ENCODE results near the gene RNF17. TPM values are rescaled to one million over a fixed set of nuclear protein-coding genes. Genes with fewer than 3 reads are reported as not detected.

Gene RNF17
- total and polyA plus RNA-seq, 2 of the 8 experiments (the other 6 are each of a cell fraction or from before 2014, with no cell fraction given) = not detected

DNA sequence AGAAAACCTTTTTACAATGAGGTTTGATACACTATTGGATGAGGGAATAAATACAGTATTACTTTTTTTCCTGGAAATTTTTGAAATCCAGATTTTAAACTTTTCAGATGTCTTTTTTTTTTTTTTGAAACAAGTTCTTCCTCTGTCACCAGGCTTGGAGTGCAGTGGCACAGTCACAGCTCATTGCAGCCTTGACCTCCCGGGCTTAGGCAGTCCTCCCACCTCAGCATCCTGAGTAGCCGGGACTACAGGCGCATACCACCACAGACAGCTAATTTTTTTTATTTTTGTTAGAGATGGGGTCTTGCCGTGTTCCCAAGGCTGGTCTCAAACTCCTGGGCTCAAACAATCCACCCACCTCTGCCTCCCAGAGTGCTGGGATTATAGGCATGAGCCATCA lies 96.8 kb downstream of the RNF17 start:
- no peaks in the 10 kb centered on the region for H3K23me2 ChIP-seq (ENCODE audit: low read depth, low read length)

More for the DNA sequence above, 96.8 kb downstream of the RNF17 start:
- Histone ChIP-seq H2BK12ac (ENCODE audit: low read depth, low read length) (no peak overlapping the region), H3K56ac (replicated peaks; ENCODE audit: insufficient read length, low read depth, low read length) (no peak overlapping the region), H3K9me3 (ENCODE audit: insufficient read depth in 2 of 2, low read depth in 1 of 2, low read length in 1 of 2) (no peaks in the 10 kb centered on the region), H2BK120ac (replicated peaks; ENCODE audit: low read depth, low read length) (no peak overlapping the region), H3K27me3 (replicated peaks in 1 of 4; ENCODE audit: control insufficient read depth in 3 of 4, extremely low read depth in 1 of 4, insufficient read depth in 3 of 4, low read length in 3 of 4) (no peaks in the 10 kb centered on the region), H3K18ac (ENCODE audit: extremely low read depth, low read length) (no peak overlapping the region), H2BK5ac (ENCODE audit: low read depth, low read length) (no peak overlapping the region), H4K5ac (ENCODE audit: insufficient read length, low read depth, low read length) (no peak overlapping the region), H4K8ac (ENCODE audit: extremely low read depth, insufficient read depth, low read length) (no peak overlapping the region), H2BK15ac (ENCODE audit: low read length) (no peak overlapping the region), H2BK20ac (ENCODE audit: low read length) (no peak overlapping the region), H3K79me2 (ENCODE audit: control insufficient read depth in 1 of 2, insufficient read depth in 2 of 2, low read length in 2 of 2) (no peaks in the 10 kb centered on the region), H3K36me3 (ENCODE audit: control insufficient read depth in 2 of 4, insufficient read depth in 4 of 4, low read length in 3 of 4) (no peaks in the 10 kb centered on the region), H3K4me1 (replicated peaks in 1 of 4; ENCODE audit: control insufficient read depth in 3 of 4, insufficient read depth in 4 of 4, low read length in 3 of 4) (no peaks in the 10 kb centered on the region; a peak in 2 of 7 replicates), H3K79me1 (ENCODE audit: low read depth, low read length) (no peaks in the 10 kb centered on the region), H2AFZ (ENCODE audit: low read length) (no peak overlapping the region), H3K4me2 (ENCODE audit: insufficient read depth in 1 of 2, low read depth in 2 of 2, low read length in 2 of 2) (no peak overlapping the region), H3K4me3 (ENCODE audit: extremely low read depth in 1 of 4, insufficient read depth in 2 of 4, low read depth in 3 of 4, low read length in 4 of 4) (no peak overlapping the region), H2AK5ac (ENCODE audit: low read depth, low read length) (no peak overlapping the region), H3K23ac (ENCODE audit: insufficient read length) (no peak overlapping the region), H3K27ac (ENCODE audit: low read depth, low read length) (no peak overlapping the region), H4K20me1 (replicated peaks in 1 of 2; ENCODE audit: control insufficient read depth in 1 of 2, insufficient read depth in 2 of 2, low read length in 2 of 2) (no peaks in the 10 kb centered on the region), H3K4ac (replicated peaks; ENCODE audit: insufficient read length, low read depth, low read length) (no peak overlapping the region), H4K91ac (replicated peaks; ENCODE audit: insufficient read length, low read length) (no peak overlapping the region), H3K14ac (ENCODE audit: insufficient read length) (no peak overlapping the region), H3K9ac (replicated peaks in 1 of 4; ENCODE audit: extremely low read depth in 1 of 4, low read depth in 3 of 4, low read length in 3 of 4) (no peak overlapping the region)
- CTCF ChIA-PET (ENCODE audit: partially characterized antibody) = interaction anchor here (1.2 kb wide), 1 partner anchor 9 kb away, joined by 3 read pairs; no protein-coding TSS in a partner anchor
- 92% methylated on average over 4 of the region's 4 CpGs; no CpG with 5 or more reads in 1 of the 2 experiments for WGBS, 2 experiments (ENCODE audit: extremely low coverage in 1 of 2, insufficient coverage in 1 of 2, insufficient read length in 1 of 2, insufficient replicate concordance in 2 of 2, low coverage in 1 of 2, low lambda C conversion rate in 2 of 2, missing lambda C conversion rate in 1 of 2)
- DNase-seq (ENCODE audit: low read depth in 1 of 2, low spot score in 2 of 2) (no peak), FAIRE-seq (no peak)
- no peak for TF ChIP-seq CBX5 (IDR thresholded peaks at IDR 0.05; ENCODE audit: low read depth, low read length)
- no peak for TF ChIP-seq POLR2A (IDR thresholded peaks at IDR 0.05; ENCODE audit: control extremely low read depth in 1 of 2, low read depth in 2 of 2, low read length in 2 of 2)
- no peak for TF ChIP-seq GABPA (IDR thresholded peaks at IDR 0.05; ENCODE audit: borderline replicate concordance, insufficient read depth, low read length)
- TF ChIP-seq RXRA (IDR thresholded peaks at IDR 0.05; ENCODE audit: insufficient read depth, low read depth, low read length) = no peak
- no peak for TF ChIP-seq TAF1 (IDR thresholded peaks at IDR 0.05; ENCODE audit: low read depth, low read length)
- TF ChIP-seq, protein P1, sequence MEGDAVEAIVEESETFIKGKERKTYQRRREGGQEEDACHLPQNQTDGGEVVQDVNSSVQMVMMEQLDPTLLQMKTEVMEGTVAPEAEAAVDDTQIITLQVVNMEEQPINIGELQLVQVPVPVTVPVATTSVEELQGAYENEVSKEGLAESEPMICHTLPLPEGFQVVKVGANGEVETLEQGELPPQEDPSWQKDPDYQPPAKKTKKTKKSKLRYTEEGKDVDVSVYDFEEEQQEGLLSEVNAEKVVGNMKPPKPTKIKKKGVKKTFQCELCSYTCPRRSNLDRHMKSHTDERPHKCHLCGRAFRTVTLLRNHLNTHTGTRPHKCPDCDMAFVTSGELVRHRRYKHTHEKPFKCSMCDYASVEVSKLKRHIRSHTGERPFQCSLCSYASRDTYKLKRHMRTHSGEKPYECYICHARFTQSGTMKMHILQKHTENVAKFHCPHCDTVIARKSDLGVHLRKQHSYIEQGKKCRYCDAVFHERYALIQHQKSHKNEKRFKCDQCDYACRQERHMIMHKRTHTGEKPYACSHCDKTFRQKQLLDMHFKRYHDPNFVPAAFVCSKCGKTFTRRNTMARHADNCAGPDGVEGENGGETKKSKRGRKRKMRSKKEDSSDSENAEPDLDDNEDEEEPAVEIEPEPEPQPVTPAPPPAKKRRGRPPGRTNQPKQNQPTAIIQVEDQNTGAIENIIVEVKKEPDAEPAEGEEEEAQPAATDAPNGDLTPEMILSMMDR (IDR thresholded peaks at IDR 0.05; ENCODE audit: control extremely low read depth in 1 of 3, insufficient read depth in 1 of 3, low read depth in 1 of 3, low read length in 3 of 3) = no peak
- no peak for TF ChIP-seq KDM1A (IDR thresholded peaks at IDR 0.05; ENCODE audit: borderline replicate concordance, low read length)
- no peak for TF ChIP-seq POU5F1 (IDR thresholded peaks at IDR 0.05; ENCODE audit: low read depth, low read length)
- TF ChIP-seq CREB1 (IDR thresholded peaks at IDR 0.05) = no peak
- TF ChIP-seq YY1 (IDR thresholded peaks at IDR 0.05; ENCODE audit: low read depth, low read length) = no peak
- no peak for TF ChIP-seq SUZ12 (IDR thresholded peaks at IDR 0.05; ENCODE audit: low read length)
- no peak for TF ChIP-seq SIX5 (IDR thresholded peaks at IDR 0.05; ENCODE audit: low read depth, low read length)
- no peak for TF ChIP-seq HDAC6 (IDR thresholded peaks at IDR 0.05; ENCODE audit: low read depth, low read length)
- POLR2A ChIA-PET (ENCODE audit: partially characterized antibody) = no interaction called here
